Bronchial epithelial cell (primary cell): Measurements from ENCODE around the gene PDCD10. TPM values are rescaled to one million over a fixed set of nuclear protein-coding genes. Genes with fewer than 3 reads are reported as not detected.

Experiments
- DNase-seq: peaks from one replicate; pipeline ENCODE4 v3.0.0-alpha.2; 2010; ENCODE audit warnings: low read depth
- FAIRE-seq: peaks from 2 replicates; lab custom pipeline; 2011; peaks lifted over from hg19 to GRCh38; lab: Jason Lieb, UNC
- H3K27me3 ChIP-seq: 2 replicates; pipeline ENCODE4 v1.5.1; 2011; ENCODE audit warnings: low read length; ENCODE audit not compliant: control insufficient read depth, insufficient read depth
- H3K36me3 ChIP-seq: 2 replicates; pipeline ENCODE4 v1.5.1; 2011; ENCODE audit warnings: low read length; ENCODE audit not compliant: control insufficient read depth, insufficient read depth
- H3K4me3 ChIP-seq: 2 replicates; pipeline ENCODE4 v1.5.1; 2011; ENCODE audit warnings: mild to moderate bottlenecking, low read depth, low read length, control low read depth
- CTCF ChIP-seq: IDR thresholded peaks from 2 replicates; pipeline ENCODE4 v1.5.1; 2011; ENCODE audit warnings: mild to moderate bottlenecking, moderate library complexity, low read length, control low read depth, inconsistent platforms; ENCODE audit not compliant: insufficient read depth, severe bottlenecking
- total RNA-seq: library from RNA; depleted of rRNA; stranded (reverse); fragments of >200 nt; gene quantifications from 2 replicates; pipeline ENCODE4 v1.2.1, GENCODE V29; 2014

Gene PDCD10
- total RNA-seq, 1 donor from 2014 or later = 83.2 TPM

GRCh38 chr3:167714871-167715270 lies 19.8 kb downstream of the PDCD10 start:
- H3K36me3 ChIP-seq = peaks cover 4% of the 10 kb centered on the region

GRCh38 chr3:167712445-167712844 lies 22.2 kb downstream of the PDCD10 start:
- no peaks in the 10 kb centered on the region for H3K27me3 ChIP-seq
- H3K4me3 ChIP-seq = no peak overlapping the region
- TF ChIP-seq CTCF = no peak
- peaks cover 6% of the 10 kb centered on the region for H3K36me3 ChIP-seq
- no peak for DNase-seq
- no peak for FAIRE-seq

More at GRCh38 chr3:167714871-167715270, 19.8 kb downstream of the PDCD10 start:
- DNase-seq = no peak
- Histone ChIP-seq H3K27me3 (no peaks in the 10 kb centered on the region), H3K4me3 (no peak overlapping the region)
- no peak for TF ChIP-seq CTCF
- FAIRE-seq = no peak

GRCh38 chr3:167711439-167711838 lies 23.3 kb downstream of the PDCD10 start:
- no peak for TF ChIP-seq CTCF
- no peak for DNase-seq
- FAIRE-seq = no peak
- Histone ChIP-seq H3K4me3 (no peak overlapping the region), H3K27me3 (no peaks in the 10 kb centered on the region), H3K36me3 (peaks cover 6% of the 10 kb centered on the region)

GRCh38 chr3:167710552-167710951 lies 24.1 kb downstream of the PDCD10 start:
- no peak for FAIRE-seq
- no peak for DNase-seq
- no peak overlapping the region for H3K4me3 ChIP-seq
- peaks cover 6% of the 10 kb centered on the region for H3K36me3 ChIP-seq
- H3K27me3 ChIP-seq = no peaks in the 10 kb centered on the region
- TF ChIP-seq CTCF = no peak

GRCh38 chr3:167709690-167710089 lies 25.0 kb downstream of the PDCD10 start:
- H3K36me3 ChIP-seq = peaks cover 6% of the 10 kb centered on the region
- H3K4me3 ChIP-seq = no peak overlapping the region
- no peaks in the 10 kb centered on the region for H3K27me3 ChIP-seq
- no peak for FAIRE-seq
- TF ChIP-seq CTCF = no peak
- DNase-seq = no peak

GRCh38 chr3:167705840-167706239 lies 28.9 kb downstream of the PDCD10 start:
- peaks cover 6% of the 10 kb centered on the region for H3K36me3 ChIP-seq
- DNase-seq (no peak), FAIRE-seq (no peak)

More at GRCh38 chr3:167705840-167706239, 28.9 kb downstream of the PDCD10 start:
- Histone ChIP-seq H3K4me3 (no peak overlapping the region), H3K27me3 (no peaks in the 10 kb centered on the region)
- no peak for TF ChIP-seq CTCF
